Spleen (tissue), 7 donors: ENCODE measurements around the gene GOLIM4.
A peak's percentile ranks its signal among the peaks of the same experiment; 100 is the strongest.

Source experiments
- CTCF ChIP-seq, 11 experiments: fragments of 200-600 bp in 7 of 11; fragments of 450-650 bp in 4 of 11; sonication (generic) in 4 of 11; IDR thresholded peaks in 8 of 11; conservative IDR thresholded peaks in 3 of 11; 1 replicate in 7 of 11; 2 replicates in 4 of 11; pipeline versions ENCODE4 v1.4.0 to v1.8.0; 2016 to 2021; ENCODE audit warnings: antibody characterized with exemption in 11 of 11, inconsistent platforms in 4 of 11, mild to moderate bottlenecking in 1 of 11
- POLR2A ChIP-seq, 3 donors: fragments of 450-650 bp; IDR thresholded peaks; one replicate each; pipeline ENCODE4 v1.5.1; 2017; ENCODE audit warnings: antibody characterized with exemption in 3 of 3, mild to moderate bottlenecking in 1 of 3
- POLR2AphosphoS5 ChIP-seq, 3 donors: sonication (generic); formaldehyde crosslinking; IDR thresholded peaks; one replicate each; pipeline ENCODE4 v1.5.1; 2017; ENCODE audit warnings: antibody characterized with exemption in 3 of 3
- donor health status: DM: no; HTN: no; CAD: no; lungs with moderate emphysema.
- donor health status: DM: no; HTN: no; CAD: no.
- donor health status: DM: no; HTN: no; CAD: no.

GRCh38 chr3:168047190-168047795, 48.4 kb downstream of the GOLIM4 start:
- TF ChIP-seq CTCF (IDR thresholded peaks at IDR 0.05 in 8 of 11, conservative IDR thresholded peaks at IDR 0.05 in 3 of 11), result peak; percentile 46 to 93 (median 74)
- TF ChIP-seq POLR2AphosphoS5 (IDR thresholded peaks at IDR 0.05), result no peak
- no peak for TF ChIP-seq POLR2A (IDR thresholded peaks at IDR 0.05)
